K562 (cell line): ENCODE measurements around the gene IL23R. TPM values are rescaled to one million over a fixed set of nuclear protein-coding genes. Genes with fewer than 3 reads are reported as not detected.

Source experiments
- BRD4 ChIP-seq: fragments of 200-600 bp; sonication (generic); IDR thresholded peaks from 2 replicates; pipeline ENCODE4 v1.6.1; 2017; ENCODE audit warnings: inconsistent platforms
- BRF2 ChIP-seq: IDR thresholded peaks from 3 replicates; pipeline ENCODE4 v1.6.1; 2011; ENCODE audit warnings: borderline replicate concordance, mild to moderate bottlenecking; ENCODE audit not compliant: insufficient read length, insufficient read depth
- MAFK ChIP-seq: IDR thresholded peaks from 2 replicates; pipeline ENCODE4 v1.6.1; 2011; ENCODE audit warnings: low read length, improper control_type of control experiment
- MGA ChIP-seq: fragments of 450-650 bp; IDR thresholded peaks from 2 replicates; pipeline ENCODE4 v1.6.1; 2016; ENCODE audit warnings: mild to moderate bottlenecking, moderate library complexity
- ZFP1 ChIP-seq: fragments of 450-650 bp; formaldehyde crosslinking; IDR thresholded peaks from 2 replicates; pipeline ENCODE4 v1.4.0; 2020; ENCODE audit warnings: mild to moderate bottlenecking, mixed read lengths
- ZKSCAN3 ChIP-seq: fragments of 250-450 bp; sonication (Bioruptor Pico); IDR thresholded peaks from 2 replicates; pipeline ENCODE4 v1.4.0; 2020
- ZNF224 ChIP-seq: sonication (generic); formaldehyde crosslinking; IDR thresholded peaks from 2 replicates; pipeline ENCODE4 v1.8.0; 2022; ENCODE audit warnings: mild to moderate bottlenecking, missing genetic modification reagents
- polyA plus RNA-seq, 8 experiments: library from polyadenylated mRNA; depleted of rRNA in 4 of 8; stranded (reverse) in 5 of 8; unstranded in 3 of 8; fragments of >200 nt; fragmentation: Nextera tagmentation in 2 of 8; fragmentation: Illumina TruSeq in 1 of 8; extraction: Ambion mirVana in 2 of 8; extraction: Trizol in 1 of 8; gene quantifications; 2 replicates each; pipeline versions ENCODE4 v1.2.1 to v1.2.3, GENCODE V29; 2011 to 2014; ENCODE audit warnings: inconsistent platforms in 1 of 8, missing spikeins in 1 of 8
- total RNA-seq, 7 experiments: library from RNA; depleted of rRNA in 6 of 7; stranded (reverse); fragments of >200 nt in 6 of 7; fragmentation: Illumina TruSeq in 2 of 7; extraction: Trizol in 2 of 7; gene quantifications; 2 replicates each; pipeline versions ENCODE4 v1.2.1 to v1.2.3, GENCODE V29; 2011 to 2021; ENCODE audit warnings: low replicate concordance in 1 of 7

IL23R gene
- total and polyA plus RNA-seq, 9 of the 15 experiments (the other 6 are each of a cell fraction or from before 2014, with no cell fraction given) = 4.4 to 52.7 (median 22.8) TPM

- TF ChIP-seq MGA = no peak
- TF ChIP-seq BRD4 = no peak
- TF ChIP-seq ZKSCAN3 (CRISPR knock-in tag) = no peak
- no peak for TF ChIP-seq MAFK
- no peak for TF ChIP-seq ZNF224 (CRISPR knock-in tag)
- TF ChIP-seq ZFP1 (CRISPR knock-in tag) = no peak
- TF ChIP-seq BRF2 = no peak
Observed at GRCh38 chr1:67149179-67149770, 17.0 kb upstream of the IL23R start (continued).
